ENCODE measurements around the gene ARHGEF18. TPM values are rescaled to one million over a fixed set of nuclear protein-coding genes. Genes with fewer than 3 reads are reported as not detected.
"Not testable (repeated sequence)": the region's sequence is repeated elsewhere in the genome, so short reads cannot be mapped to it uniquely, and the experiment has no call there.

ARHGEF18 gene
- total RNA-seq (2014; rRNA removed; shearing (Covaris generic)) = 33.9 and 34.1 TPM in 2 replicates

DNA sequence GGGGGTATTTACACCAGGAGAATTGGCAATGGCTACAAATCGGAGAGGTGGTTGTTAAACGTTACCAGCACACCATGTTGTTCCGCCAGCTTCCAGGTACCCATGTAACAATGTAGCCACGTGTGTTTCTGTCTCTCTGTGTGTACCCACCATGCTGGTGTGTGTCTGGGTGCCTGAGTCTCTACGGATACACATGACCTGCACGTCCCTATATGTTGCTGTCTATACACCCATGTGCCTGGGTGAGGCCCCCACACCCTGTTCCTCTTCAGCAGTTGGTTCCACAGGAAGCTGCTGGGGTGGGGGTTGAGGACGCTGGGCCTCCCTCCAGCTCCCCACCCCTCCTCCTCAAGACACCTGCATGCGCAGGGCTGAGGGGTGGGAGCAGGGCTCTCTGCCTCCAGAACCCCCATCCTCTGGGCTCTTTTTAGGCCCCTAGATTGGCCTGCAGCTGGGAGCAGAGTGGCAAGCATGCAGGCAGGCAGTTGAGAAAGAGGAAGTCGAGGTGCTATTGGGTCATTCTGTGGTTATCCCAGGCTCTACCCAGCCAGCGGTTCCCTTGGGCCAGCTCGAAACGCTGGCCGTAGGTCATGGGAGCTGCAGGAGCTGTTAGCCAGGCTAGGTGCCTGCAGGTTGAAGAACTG, at the start of gene ARHGEF18:
Gene ARHGEF18, plus strand, starts transcription at position 351 of the 644 bp plus-strand sequence. CDS start 13,954 bp downstream, outside the sequence.
- H3K4me1 ChIP-seq (replicated peaks) = no peaks in the 10 kb centered on the region
- H3K36me3 ChIP-seq = no peaks in the 10 kb centered on the region
- H3K9me3 ChIP-seq (replicated peaks) = no peaks in the 10 kb centered on the region
- DNase-seq (ENCODE audit: low read depth in 1 of 2, low spot score in 2 of 2) = no peak
- H3K27me3 ChIP-seq (replicated peaks) = peaks cover 8% of the 10 kb centered on the region; the same call in 1 of the 2 replicates
- H3K27ac ChIP-seq = no peak within 1 kb of the TSS
- no peak within 1 kb of the TSS for H3K4me3 ChIP-seq

DNA sequence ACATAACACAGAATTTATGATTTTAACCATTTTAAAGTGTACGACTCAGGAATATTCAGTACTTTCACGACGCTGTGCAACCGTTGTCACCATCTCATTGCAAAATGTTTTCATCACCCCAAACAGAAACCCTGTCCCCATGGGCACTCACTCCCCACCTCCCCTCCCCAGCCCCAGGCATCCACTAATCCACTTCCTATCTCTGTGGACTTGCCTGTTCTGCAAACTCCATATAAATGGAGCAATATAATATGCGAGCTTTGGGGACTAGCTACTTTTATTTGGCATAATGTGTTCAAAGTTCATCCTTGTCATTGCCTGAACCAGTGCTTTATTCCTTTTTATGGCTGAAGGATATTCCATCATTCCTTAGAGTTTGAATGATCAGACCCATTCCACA, 47.2 kb upstream of the ARHGEF18 start:
- no peaks in the 10 kb centered on the region for H3K9me3 ChIP-seq (replicated peaks)
- H3K4me3 ChIP-seq = no peak overlapping the region
- no peaks in the 10 kb centered on the region for H3K36me3 ChIP-seq
- H3K4me1 ChIP-seq (replicated peaks) = no peaks in the 10 kb centered on the region
- no peaks in the 10 kb centered on the region for H3K27me3 ChIP-seq (replicated peaks)
- H3K27ac ChIP-seq = no peak overlapping the region
- no peak for DNase-seq (ENCODE audit: low read depth in 1 of 2, low spot score in 2 of 2)

DNA sequence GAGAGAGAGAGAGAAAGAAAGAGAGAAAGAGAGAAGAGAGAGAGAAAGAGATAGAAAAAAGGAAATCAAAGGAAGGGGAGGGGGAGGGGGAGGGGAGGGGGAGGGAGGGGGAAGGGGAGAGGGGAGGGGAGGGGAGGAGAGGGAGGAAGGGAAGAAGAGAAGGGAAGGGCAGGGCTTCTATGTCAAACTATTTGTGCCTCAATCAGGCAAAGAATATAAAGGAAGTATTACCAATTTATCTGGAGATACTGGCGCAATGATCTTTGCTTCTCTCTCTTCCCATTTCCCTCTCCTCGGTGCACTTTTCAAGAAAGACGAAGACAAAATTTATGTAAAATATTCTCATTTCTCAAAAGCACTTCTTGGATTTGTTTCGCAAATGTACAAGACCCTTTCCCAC, 45.3 kb upstream of the ARHGEF18 start:
- Histone ChIP-seq H3K4me1 (replicated peaks) (no peaks in the 10 kb centered on the region), H3K27ac (no peak overlapping the region), H3K27me3 (replicated peaks) (no peaks in the 10 kb centered on the region), H3K4me3 (no peak overlapping the region), H3K36me3 (no peaks in the 10 kb centered on the region), H3K9me3 (replicated peaks) (no peaks in the 10 kb centered on the region)
- DNase-seq (ENCODE audit: low read depth in 1 of 2, low spot score in 2 of 2) = no peak

DNA sequence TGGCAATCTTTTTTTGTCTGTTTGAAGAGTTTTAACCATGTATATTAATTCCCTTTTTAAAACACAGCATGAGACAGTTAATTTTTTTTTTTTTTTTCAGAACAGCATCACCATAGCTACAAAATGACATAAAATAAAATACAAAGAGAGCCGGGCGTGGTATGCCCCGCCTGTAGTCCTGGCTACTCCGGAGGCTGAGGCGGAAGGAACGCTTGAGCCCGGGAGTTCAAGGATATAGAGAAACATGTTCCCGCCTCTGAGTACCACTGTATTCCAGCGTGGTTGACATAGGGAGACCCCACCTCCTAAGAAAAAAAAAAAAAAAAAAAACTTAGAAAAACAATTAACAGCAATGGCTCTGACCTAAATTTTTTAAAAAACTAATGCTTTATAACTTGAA, 44.5 kb upstream of the ARHGEF18 start:
- no peak for DNase-seq (ENCODE audit: low read depth in 1 of 2, low spot score in 2 of 2)
- Histone ChIP-seq H3K27me3 (replicated peaks) (no peaks in the 10 kb centered on the region), H3K27ac (no peak overlapping the region), H3K9me3 (replicated peaks) (no peaks in the 10 kb centered on the region), H3K36me3 (no peaks in the 10 kb centered on the region), H3K4me3 (no peak overlapping the region), H3K4me1 (replicated peaks) (no peaks in the 10 kb centered on the region)

DNA sequence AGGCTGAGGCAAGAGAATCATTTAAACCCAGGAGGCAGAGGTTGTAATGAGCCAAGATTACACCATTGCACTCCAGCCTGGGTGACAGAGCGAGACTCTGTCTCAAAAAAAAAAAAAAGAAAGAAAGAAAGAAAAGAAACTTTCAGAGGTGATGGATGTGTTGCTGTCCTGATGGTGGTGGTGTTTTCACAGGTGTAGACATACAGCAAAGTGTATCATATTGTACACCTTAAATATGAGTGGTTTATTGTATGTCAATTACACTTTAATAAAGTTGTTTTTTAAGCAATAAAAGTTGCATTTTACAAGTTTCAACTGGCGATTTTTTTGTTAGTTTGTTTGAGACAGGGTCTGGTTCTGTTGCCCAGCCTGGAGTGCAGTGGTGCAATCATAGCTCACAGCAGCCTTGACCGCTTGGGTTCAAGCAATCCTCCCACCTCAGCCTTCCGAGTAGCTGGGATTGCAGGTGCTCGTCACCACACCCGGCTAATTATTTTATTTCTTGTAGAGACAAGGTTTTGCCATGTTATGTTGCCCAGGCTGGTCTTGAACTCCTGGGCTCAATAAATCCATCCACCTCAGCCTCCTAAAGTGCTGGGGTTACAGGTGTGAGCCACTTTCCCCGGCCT, 41.0 kb upstream of the ARHGEF18 start:
- Histone ChIP-seq H3K4me1 (replicated peaks) (no peaks in the 10 kb centered on the region), H3K27ac (no peak overlapping the region), H3K4me3 (no peak overlapping the region), H3K27me3 (replicated peaks) (no peaks in the 10 kb centered on the region), H3K36me3 (no peaks in the 10 kb centered on the region), H3K9me3 (replicated peaks) (no peaks in the 10 kb centered on the region)
- no peak for DNase-seq (ENCODE audit: low read depth in 1 of 2, low spot score in 2 of 2)

DNA sequence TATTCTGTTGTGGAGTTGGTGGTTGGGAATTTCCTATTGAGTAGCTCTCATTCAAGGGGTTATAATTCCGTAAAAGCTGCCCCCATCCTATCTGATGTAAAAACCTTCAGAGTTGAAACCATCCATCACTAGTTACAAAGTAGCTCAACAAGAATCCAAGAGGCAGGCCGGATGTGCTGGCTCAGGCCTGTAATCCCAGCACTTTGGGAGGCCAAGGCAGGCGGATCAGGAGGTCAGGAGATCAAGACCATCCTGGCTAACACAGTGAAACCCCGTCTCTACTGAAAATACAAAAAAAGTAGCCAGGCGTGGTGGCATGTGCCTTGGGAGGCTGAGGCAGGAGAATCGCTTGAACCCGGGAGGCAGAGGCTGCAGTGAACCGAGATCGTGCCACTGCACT, 40.4 kb upstream of the ARHGEF18 start:
- not testable (repeated sequence) for H3K4me1 ChIP-seq (replicated peaks); H3K27me3 ChIP-seq (replicated peaks); H3K27ac ChIP-seq; H3K9me3 ChIP-seq (replicated peaks); H3K36me3 ChIP-seq; DNase-seq (ENCODE audit: low read depth in 1 of 2, low spot score in 2 of 2); H3K4me3 ChIP-seq

DNA sequence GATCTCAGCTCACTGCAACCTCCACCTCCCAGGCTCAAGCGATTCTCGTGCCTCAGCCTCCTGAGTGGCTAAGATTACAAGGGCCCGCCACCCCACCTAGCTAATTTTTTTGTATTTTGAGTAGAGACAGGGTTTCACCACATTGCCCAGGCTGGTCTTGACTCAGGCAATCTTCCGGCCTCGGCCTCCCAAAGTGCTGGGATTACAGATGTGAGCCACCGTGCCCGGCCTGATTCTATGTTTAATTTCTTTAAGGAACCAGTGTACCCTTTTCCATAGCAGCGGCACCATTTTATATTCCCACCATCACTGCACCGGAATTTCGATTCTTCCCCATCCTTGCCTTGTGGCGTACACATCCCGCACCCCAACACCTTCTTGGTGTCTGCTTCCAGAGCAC, 36.8 kb upstream of the ARHGEF18 start:
- Histone ChIP-seq H3K27me3 (replicated peaks) (no peaks in the 10 kb centered on the region), H3K27ac (no peak overlapping the region), H3K4me1 (replicated peaks) (no peaks in the 10 kb centered on the region), H3K4me3 (no peak overlapping the region), H3K9me3 (replicated peaks) (no peaks in the 10 kb centered on the region), H3K36me3 (no peaks in the 10 kb centered on the region)
- DNase-seq (ENCODE audit: low read depth in 1 of 2, low spot score in 2 of 2) = no peak

DNA sequence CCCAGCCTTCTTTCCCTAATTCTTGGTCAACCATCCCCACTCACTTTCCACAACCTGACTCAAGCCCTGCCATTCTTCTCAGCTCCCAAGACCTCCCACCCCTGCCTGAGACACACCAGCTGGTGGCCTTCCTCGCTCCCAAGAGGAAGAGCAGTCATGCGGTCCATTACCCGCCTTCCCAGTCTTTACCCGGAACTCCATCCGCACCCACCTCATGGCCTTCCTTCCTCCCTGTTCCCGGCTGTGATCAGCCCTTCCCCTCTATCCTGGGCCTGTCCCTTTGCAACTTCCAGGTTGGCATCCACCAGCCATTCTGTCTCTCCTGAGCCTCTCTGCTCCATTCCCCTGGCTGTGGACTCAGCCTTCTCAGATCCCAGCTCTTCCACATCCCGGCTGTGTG, 35.9 kb upstream of the ARHGEF18 start:
- Histone ChIP-seq H3K4me3 (no peak overlapping the region), H3K27ac (no peak overlapping the region), H3K27me3 (replicated peaks) (no peaks in the 10 kb centered on the region), H3K4me1 (replicated peaks) (no peaks in the 10 kb centered on the region), H3K9me3 (replicated peaks) (no peaks in the 10 kb centered on the region), H3K36me3 (no peaks in the 10 kb centered on the region)
- no peak for DNase-seq (ENCODE audit: low read depth in 1 of 2, low spot score in 2 of 2)

DNA sequence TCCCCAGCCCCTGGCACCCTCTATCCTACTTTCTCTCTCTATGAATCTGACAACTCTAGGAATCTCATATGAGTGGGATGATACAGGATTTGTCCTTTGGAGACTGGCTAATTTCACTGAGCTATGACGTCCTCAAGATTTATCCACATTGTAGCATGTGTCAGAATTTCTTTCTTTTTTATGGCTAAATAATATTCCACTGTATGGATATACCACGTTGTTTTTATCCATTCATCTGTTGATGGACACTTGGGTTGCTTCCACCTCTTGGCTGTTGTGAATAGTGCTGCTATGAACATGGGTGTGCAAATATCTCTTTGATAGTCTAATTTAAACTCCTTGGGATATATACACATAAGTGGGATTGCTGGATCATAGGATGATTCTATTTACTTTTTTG, 30.6 kb upstream of the ARHGEF18 start:
- DNase-seq (ENCODE audit: low read depth in 1 of 2, low spot score in 2 of 2) = no peak
- no peaks in the 10 kb centered on the region for H3K4me1 ChIP-seq (replicated peaks)
- no peak overlapping the region for H3K27ac ChIP-seq
- no peaks in the 10 kb centered on the region for H3K27me3 ChIP-seq (replicated peaks)
- no peaks in the 10 kb centered on the region for H3K9me3 ChIP-seq (replicated peaks)
- H3K4me3 ChIP-seq = no peak overlapping the region
- no peaks in the 10 kb centered on the region for H3K36me3 ChIP-seq

DNA sequence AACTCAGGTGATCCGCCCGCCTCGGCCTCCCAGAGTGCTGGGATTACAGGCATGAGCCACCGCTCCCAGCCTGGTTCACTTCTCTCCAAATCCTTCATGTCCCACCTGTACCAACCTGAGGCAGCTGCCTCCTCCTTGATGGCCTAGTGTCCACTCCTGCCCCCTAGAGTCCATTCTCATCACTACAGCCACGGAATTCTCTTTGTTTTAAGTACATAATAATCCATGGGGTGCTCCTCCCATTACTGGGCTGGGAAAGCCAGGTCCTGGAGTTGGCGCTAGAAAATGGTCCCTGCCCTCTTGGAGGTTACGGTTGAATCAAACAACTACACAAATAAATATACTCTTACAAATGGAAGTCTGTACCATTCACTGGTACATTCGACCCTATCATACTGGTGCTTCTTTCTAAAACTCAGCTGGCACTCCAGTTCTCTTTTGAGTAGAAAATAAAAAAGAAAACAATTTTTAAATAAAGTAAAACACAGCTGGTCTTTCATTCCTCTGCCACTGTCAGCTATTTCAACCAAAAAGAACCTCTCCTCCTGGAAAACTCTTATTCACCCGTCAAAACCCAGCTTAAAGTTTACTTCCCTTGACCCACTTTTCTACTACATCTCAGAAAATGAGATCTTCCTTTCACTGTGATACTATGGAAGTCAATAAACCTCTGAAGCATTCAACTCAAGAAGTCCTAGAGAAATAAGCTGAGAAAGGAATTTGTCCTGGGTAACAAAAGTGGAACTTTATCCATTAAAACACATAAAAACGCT, 22.4 kb upstream of the ARHGEF18 start:
- H3K9me3 ChIP-seq (replicated peaks) = no peaks in the 10 kb centered on the region
- no peak for DNase-seq (ENCODE audit: low read depth in 1 of 2, low spot score in 2 of 2)
- H3K4me1 ChIP-seq (replicated peaks) = no peaks in the 10 kb centered on the region

DNA sequence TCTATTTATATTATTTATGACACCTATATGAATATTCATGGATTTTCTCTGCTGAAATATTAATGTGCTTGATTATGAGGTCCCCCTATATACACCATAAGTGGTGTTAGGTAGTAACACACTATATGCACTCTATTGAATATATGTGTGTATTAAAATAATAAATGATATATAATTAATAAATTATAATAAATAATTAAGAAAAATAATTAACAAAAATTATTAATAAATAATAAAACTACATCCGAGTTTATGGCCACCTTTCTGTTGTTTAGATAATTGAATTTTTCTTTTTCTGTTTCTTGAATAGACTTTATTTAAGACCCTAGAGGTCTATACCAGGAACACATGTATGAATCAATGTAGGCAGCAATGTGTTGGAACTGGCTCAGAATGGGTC, 20.9 kb upstream of the ARHGEF18 start:
- no peak for DNase-seq (ENCODE audit: low read depth in 1 of 2, low spot score in 2 of 2)
- H3K4me1 ChIP-seq (replicated peaks) = no peaks in the 10 kb centered on the region
- no peak overlapping the region for H3K4me3 ChIP-seq
- no peaks in the 10 kb centered on the region for H3K9me3 ChIP-seq (replicated peaks)
- no peak overlapping the region for H3K27ac ChIP-seq
- H3K27me3 ChIP-seq (replicated peaks) = no peaks in the 10 kb centered on the region
- no peaks in the 10 kb centered on the region for H3K36me3 ChIP-seq

More for the DNA sequence above, 22.4 kb upstream of the ARHGEF18 start:
- Histone ChIP-seq H3K27ac (no peak overlapping the region), H3K4me3 (no peak overlapping the region), H3K36me3 (no peaks in the 10 kb centered on the region), H3K27me3 (replicated peaks) (no peaks in the 10 kb centered on the region)

DNA sequence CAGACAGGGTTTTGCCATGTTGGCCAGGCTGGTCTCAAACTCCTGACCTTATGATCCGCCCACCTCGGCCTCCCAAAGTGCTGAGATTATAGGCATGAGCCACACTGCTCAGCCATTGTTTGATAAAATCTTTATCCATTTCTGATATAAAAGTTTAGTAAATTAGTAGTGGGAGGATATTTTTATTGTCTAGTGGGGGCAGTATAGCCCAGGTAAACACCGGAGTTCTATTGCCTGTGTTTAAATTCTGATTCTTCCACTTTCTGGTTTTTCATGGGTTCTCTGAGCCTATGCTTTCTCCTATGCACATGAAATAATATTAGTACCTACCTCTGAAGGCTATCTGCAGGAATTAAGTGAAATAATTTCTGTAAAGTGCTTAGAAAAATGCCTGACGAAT, 20.1 kb upstream of the ARHGEF18 start:
- no peak for DNase-seq (ENCODE audit: low read depth in 1 of 2, low spot score in 2 of 2)
- H3K27me3 ChIP-seq (replicated peaks) = no peaks in the 10 kb centered on the region
- H3K36me3 ChIP-seq = no peaks in the 10 kb centered on the region
- H3K9me3 ChIP-seq (replicated peaks) = no peaks in the 10 kb centered on the region
- H3K4me3 ChIP-seq = no peak overlapping the region
- H3K27ac ChIP-seq = no peak overlapping the region
- no peaks in the 10 kb centered on the region for H3K4me1 ChIP-seq (replicated peaks)

DNA sequence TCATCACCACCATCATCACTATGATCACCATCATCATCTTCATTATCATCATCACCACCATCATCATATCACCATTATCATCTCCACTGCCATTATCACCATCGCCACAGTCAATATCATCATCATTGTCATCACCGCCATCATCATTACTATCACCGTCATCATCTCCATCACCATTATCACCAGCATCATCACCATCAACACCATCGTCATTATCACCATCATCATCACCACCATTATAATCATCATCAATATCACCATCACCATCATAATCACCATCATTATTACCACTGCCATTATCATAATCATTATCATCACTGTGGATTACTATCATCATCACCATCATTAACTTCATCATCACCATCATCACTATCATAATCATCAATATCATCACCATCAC, 17.3 kb upstream of the ARHGEF18 start:
- H3K27me3 ChIP-seq (replicated peaks) = no peaks in the 10 kb centered on the region
- no peak for DNase-seq (ENCODE audit: low read depth in 1 of 2, low spot score in 2 of 2)
- no peaks in the 10 kb centered on the region for H3K9me3 ChIP-seq (replicated peaks)
- no peak overlapping the region for H3K27ac ChIP-seq
- H3K36me3 ChIP-seq = no peaks in the 10 kb centered on the region
- H3K4me3 ChIP-seq = no peak overlapping the region
- H3K4me1 ChIP-seq (replicated peaks) = no peaks in the 10 kb centered on the region
